Activated T-cell treated with anti-CD3 and anti-CD28 coated beads, Interleukin-2, amount 50 U/mL, for 4 hours (primary cell): ENCODE results near the gene SMYD2. TPM values are rescaled to one million over a fixed set of nuclear protein-coding genes. Genes with fewer than 3 reads are reported as not detected.
A peak's percentile ranks its signal among the peaks of the same experiment; 100 is the strongest.

Source experiments
- ATAC-seq, 2 donors: fragments of 200-7000 bp; cut with Tn5 transposase; one replicate each; pipeline ENCODE4 v1.10.0; 2021
- DNase-seq: peaks from one replicate; pipeline ENCODE4 v3.0.0-alpha.2; 2020
- H3K27me3 Mint-ChIP-seq: one replicate; pipeline ENCODE4 v1.8.0; 2021; ENCODE audit warnings: low read depth, mixed read lengths
- H3K36me3 Mint-ChIP-seq: one replicate; pipeline ENCODE4 v1.8.0; 2022; ENCODE audit warnings: mixed read lengths; ENCODE audit not compliant: insufficient read depth
- H3K4me1 Mint-ChIP-seq: one replicate; pipeline ENCODE4 v1.8.0; 2021; ENCODE audit warnings: low read depth, mixed read lengths
- H3K4me3 Mint-ChIP-seq: one replicate; pipeline ENCODE4 v1.8.0; 2021; ENCODE audit warnings: mild to moderate bottlenecking, moderate library complexity, mixed read lengths
- H3K9me3 Mint-ChIP-seq: one replicate; pipeline ENCODE4 v1.8.0; 2021; ENCODE audit warnings: mixed read lengths
- total RNA-seq, 3 donors: library from RNA; stranded (reverse); gene quantifications; one replicate each; pipeline ENCODE4 v1.2.1, GENCODE V29; 2021

The SMYD2 gene
- total RNA-seq, 3 donors from 2014 or later, result 15.6 to 21.9 (median 18.4) TPM

GRCh38 chr1:214324896-214325800 lies 44.2 kb downstream of the SMYD2 start:
- Mint-ChIP-seq H3K4me3 (no peak overlapping the region), H3K36me3 (peaks cover 11% of the 10 kb centered on the region), H3K27me3 (no peaks in the 10 kb centered on the region), H3K4me1 (peaks cover 3% of the 10 kb centered on the region), H3K9me3 (no peaks in the 10 kb centered on the region)
- no peak for ATAC-seq
- DNase-seq, result no peak

DNA sequence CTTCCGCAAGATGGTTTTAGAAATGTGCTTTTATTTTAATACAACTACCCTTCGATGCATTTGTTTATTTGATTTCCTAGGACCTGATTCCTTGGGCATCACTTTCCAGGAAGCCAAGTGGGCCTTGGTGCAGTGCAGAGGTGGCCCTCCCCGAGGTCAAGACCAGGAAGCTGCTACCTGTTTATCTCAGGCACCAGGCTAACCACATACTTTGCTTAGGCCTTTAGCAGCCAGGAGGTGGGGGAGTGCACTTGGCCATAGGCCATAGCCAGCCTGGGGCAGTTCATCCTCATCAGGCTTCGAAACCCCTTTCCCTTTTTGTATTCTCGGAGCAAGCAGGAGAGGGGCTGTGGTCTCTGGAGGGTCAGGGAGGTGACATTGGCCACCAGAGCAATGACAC lies 45.4 kb downstream of the SMYD2 start:
- DNase-seq (no peak), ATAC-seq (no peak)
- H3K36me3 Mint-ChIP-seq, result peaks cover 10% of the 10 kb centered on the region
- no peaks in the 10 kb centered on the region for H3K9me3 Mint-ChIP-seq
- H3K27me3 Mint-ChIP-seq, result no peaks in the 10 kb centered on the region
- H3K4me1 Mint-ChIP-seq, result peaks cover 3% of the 10 kb centered on the region
- no peak overlapping the region for H3K4me3 Mint-ChIP-seq

DNA sequence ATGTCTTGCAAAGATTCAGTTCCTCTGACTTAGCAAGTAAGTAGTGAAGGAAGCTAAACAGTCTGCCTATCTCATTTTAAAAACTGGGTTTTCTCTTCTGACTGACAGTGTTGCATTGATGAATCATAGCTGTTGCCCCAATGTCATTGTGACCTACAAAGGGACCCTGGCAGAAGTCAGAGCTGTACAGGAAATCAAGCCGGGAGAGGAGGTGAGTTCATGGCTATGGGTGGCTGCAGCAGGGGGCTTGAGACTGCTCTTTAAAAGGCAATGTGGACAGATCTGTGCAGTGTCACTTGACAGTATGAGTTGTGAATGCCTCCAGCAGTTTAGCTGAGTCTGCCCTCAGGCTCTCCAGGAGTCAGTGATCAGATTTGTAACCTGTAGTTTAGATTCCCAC lies 46.6 kb downstream of the SMYD2 start:
- DNase-seq (no peak), ATAC-seq (no peak)
- H3K9me3 Mint-ChIP-seq, result no peaks in the 10 kb centered on the region

GRCh38 chr1:214328770-214329469 lies 48.0 kb downstream of the SMYD2 start:
- peak; percentile 94 to 98 for ATAC-seq
- H3K36me3 Mint-ChIP-seq, result peaks cover 11% of the 10 kb centered on the region
- DNase-seq, result peak; percentile 73
- H3K4me3 Mint-ChIP-seq, result no peak overlapping the region
- no peaks in the 10 kb centered on the region for H3K27me3 Mint-ChIP-seq
- peaks cover 3% of the 10 kb centered on the region for H3K4me1 Mint-ChIP-seq
- H3K9me3 Mint-ChIP-seq, result no peaks in the 10 kb centered on the region

More for the DNA sequence above, 46.6 kb downstream of the SMYD2 start:
- peaks cover 11% of the 10 kb centered on the region for H3K36me3 Mint-ChIP-seq
- H3K27me3 Mint-ChIP-seq, result no peaks in the 10 kb centered on the region
- H3K4me3 Mint-ChIP-seq, result no peak overlapping the region
- peaks cover 3% of the 10 kb centered on the region for H3K4me1 Mint-ChIP-seq

- Mint-ChIP-seq H3K27me3 (no peaks in the 10 kb centered on the region), H3K4me3 (no peak overlapping the region), H3K36me3 (peaks cover 15% of the 10 kb centered on the region), H3K4me1 (peaks cover 3% of the 10 kb centered on the region), H3K9me3 (no peaks in the 10 kb centered on the region)
- ATAC-seq (no peak), DNase-seq (no peak)
These were observed 48.7 kb downstream of the SMYD2 start for GRCh38 chr1:214329470-214330220.

GRCh38 chr1:214330222-214330621 lies 49.3 kb downstream of the SMYD2 start:
- H3K4me3 Mint-ChIP-seq, result no peak overlapping the region
- H3K27me3 Mint-ChIP-seq, result no peaks in the 10 kb centered on the region
- peaks cover 16% of the 10 kb centered on the region for H3K36me3 Mint-ChIP-seq
- peaks cover 3% of the 10 kb centered on the region for H3K4me1 Mint-ChIP-seq
- ATAC-seq (no peak), DNase-seq (no peak)
- no peaks in the 10 kb centered on the region for H3K9me3 Mint-ChIP-seq

DNA sequence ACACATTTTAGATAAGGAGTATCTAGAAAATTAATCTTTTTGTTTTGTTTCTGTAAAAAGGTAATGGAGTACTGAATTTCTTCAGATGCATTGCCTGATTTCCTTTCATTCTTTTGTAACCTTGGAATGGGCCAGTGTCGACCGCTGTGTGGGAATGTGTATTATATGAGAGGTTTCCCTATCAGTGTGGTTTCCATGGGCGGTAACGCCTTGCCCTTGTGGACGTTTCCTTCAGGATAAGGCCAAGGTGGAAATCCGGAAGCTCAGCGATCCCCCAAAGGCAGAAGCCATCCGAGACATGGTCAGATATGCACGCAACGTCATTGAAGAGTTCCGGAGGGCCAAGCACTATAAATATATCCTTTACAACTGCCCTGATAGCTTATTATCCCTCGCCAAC lies 49.8 kb downstream of the SMYD2 start:
- Mint-ChIP-seq H3K36me3 (peaks cover 16% of the 10 kb centered on the region), H3K9me3 (no peaks in the 10 kb centered on the region), H3K4me1 (peaks cover 3% of the 10 kb centered on the region), H3K27me3 (no peaks in the 10 kb centered on the region), H3K4me3 (no peak overlapping the region)
- ATAC-seq (no peak), DNase-seq (no peak)

DNA sequence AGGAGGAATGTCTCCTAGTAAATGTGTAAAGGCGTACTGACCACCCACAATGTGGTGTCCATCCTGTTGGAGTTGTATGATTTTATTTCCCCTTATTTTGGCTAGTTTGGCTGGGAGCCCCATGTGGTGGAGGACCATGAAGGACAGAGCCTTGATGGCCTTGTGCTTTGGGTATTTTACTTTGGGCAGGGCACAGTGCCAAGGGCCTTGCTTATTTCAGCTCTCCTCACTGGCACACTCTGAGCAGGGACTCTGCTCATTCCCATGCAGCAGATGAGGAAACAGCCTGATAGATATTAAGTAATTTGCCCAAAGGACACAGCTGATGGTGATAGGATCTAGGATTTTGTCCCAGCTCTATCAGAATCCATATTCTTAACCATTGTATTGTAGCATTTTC lies 50.2 kb downstream of the SMYD2 start:
- no peaks in the 10 kb centered on the region for H3K9me3 Mint-ChIP-seq
- peaks cover 3% of the 10 kb centered on the region for H3K4me1 Mint-ChIP-seq
- DNase-seq (no peak), ATAC-seq (no peak)
- no peak overlapping the region for H3K4me3 Mint-ChIP-seq
- H3K36me3 Mint-ChIP-seq, result peaks cover 16% of the 10 kb centered on the region
- no peaks in the 10 kb centered on the region for H3K27me3 Mint-ChIP-seq

DNA sequence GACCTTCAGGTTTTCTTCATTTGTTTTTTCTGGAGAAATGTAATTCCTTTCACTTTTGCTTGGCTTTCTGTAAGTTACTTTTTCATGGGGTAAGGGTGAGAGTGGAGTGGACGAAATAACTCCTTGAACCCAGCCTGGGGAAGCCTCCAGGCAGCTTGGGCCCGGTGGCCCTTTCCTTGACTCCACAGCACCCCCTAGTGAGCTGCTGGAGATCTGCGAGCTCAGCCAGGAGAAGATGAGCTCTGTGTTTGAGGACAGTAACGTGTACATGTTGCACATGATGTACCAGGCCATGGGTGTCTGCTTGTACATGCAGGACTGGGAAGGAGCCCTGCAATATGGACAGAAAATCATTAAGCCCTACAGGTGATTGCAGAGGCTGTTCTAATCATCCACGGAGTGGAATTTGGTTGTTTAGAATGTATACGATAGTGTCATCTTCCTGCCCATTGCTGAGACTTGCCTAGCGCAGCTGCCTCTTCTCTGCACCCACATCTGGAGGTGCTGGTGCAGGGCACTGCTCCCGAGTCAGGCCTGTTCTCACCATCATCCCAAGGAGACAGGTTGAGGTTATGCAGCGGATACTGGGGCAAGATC lies 51.0 kb downstream of the SMYD2 start:
- no peak overlapping the region for H3K4me3 Mint-ChIP-seq
- H3K4me1 Mint-ChIP-seq, result peaks cover 3% of the 10 kb centered on the region
- no peaks in the 10 kb centered on the region for H3K9me3 Mint-ChIP-seq
- H3K36me3 Mint-ChIP-seq, result peaks cover 18% of the 10 kb centered on the region
- no peaks in the 10 kb centered on the region for H3K27me3 Mint-ChIP-seq
- DNase-seq (peak; percentile 43), ATAC-seq (no peak)

DNA sequence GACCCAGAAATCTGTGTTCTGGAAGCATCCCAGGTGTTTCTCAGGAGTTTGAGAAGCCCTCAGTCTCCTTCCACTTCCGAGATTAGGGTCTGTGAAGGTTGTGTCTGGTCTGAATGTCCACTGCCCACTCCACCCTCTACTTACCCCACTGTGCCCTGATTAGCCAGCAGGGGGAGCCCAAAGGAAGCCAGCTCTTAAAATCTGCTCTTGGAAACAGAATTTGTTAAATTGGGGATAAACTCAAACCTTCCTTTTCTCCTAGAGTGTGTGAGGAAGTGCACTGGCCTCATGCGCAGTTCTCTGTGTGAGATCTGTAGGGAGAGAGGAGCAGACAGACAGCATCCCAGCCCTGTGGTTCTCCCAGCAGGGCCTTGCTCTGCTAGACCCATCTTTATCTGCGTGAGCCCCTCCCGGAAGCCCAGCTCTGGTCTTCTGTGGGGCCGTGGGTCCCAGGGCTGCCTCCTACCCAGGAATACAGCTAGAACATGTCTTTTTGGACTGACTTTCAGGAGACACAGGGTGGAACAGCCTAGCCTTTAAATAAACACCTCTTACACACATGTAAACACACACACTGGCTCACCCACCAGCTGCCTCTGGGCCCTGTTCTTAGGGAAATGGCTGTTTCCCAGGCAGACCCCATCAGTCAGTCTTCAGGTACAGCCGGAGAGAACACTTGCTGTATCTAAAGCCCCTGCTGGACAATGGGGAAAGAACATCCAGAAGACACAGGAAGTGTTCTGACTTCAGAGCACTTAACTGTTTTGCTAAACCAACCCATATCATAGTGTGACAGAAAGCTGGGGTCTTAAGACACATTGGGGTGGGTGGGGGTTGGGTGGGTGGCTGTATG lies 52.2 kb downstream of the SMYD2 start:
- Mint-ChIP-seq H3K36me3 (peaks cover 25% of the 10 kb centered on the region), H3K4me3 (no peak overlapping the region), H3K4me1 (no peaks in the 10 kb centered on the region), H3K9me3 (no peaks in the 10 kb centered on the region), H3K27me3 (no peaks in the 10 kb centered on the region)
- DNase-seq (peak; percentile 17), ATAC-seq (no peak)

DNA sequence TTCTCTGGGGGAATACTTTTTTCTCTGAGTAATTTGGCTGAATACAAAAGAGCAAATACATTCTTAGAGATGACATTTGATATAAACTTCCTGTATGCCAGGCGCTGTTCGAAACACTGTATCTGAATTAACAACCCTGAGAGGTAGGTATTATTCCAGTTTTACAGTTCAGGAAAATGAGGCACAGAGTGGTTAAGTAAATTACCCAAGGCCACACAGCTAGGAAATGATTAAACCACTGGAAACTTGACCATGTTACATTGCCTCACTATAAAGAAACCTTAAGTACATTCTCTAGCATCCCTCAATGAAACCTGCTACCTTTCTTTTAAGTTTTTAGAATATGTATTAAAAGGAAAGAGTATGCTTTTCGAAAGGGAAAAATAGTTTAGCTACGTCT lies 54.6 kb downstream of the SMYD2 start:
- DNase-seq (no peak), ATAC-seq (no peak)
- Mint-ChIP-seq H3K4me1 (no peaks in the 10 kb centered on the region), H3K27me3 (no peaks in the 10 kb centered on the region), H3K4me3 (no peak overlapping the region), H3K9me3 (no peaks in the 10 kb centered on the region), H3K36me3 (peaks cover 29% of the 10 kb centered on the region)

GRCh38 chr1:214337015-214337414 lies 56.1 kb downstream of the SMYD2 start:
- H3K4me3 Mint-ChIP-seq, result no peak overlapping the region
- no peaks in the 10 kb centered on the region for H3K9me3 Mint-ChIP-seq
- ATAC-seq, result no peak

DNA sequence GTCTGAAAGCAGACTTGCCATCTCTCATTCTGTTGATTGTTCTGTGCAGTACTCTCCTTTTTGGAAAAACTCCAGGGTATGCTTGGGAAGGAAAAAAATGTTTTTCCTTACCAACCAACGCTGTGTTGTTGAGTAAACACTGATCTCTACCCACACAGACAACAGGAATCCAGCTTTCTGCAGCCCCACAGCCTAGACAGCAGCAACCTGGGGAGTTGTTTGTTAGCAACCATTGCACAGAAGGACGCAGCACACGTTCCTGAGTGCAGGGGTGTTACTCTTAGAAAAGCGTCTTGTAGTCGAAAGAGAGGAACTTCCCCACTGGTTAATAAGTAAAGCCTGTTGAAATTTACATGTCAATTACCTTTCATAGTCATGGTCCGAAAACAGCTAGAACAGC lies 56.6 kb downstream of the SMYD2 start:
- no peak for ATAC-seq
- no peaks in the 10 kb centered on the region for H3K27me3 Mint-ChIP-seq
- DNase-seq, result no peak
- no peaks in the 10 kb centered on the region for H3K4me1 Mint-ChIP-seq
- peaks cover 35% of the 10 kb centered on the region for H3K36me3 Mint-ChIP-seq
- H3K4me3 Mint-ChIP-seq, result no peak overlapping the region
- H3K9me3 Mint-ChIP-seq, result no peaks in the 10 kb centered on the region

More at GRCh38 chr1:214337015-214337414, 56.1 kb downstream of the SMYD2 start:
- H3K4me1 Mint-ChIP-seq, result no peaks in the 10 kb centered on the region
- peaks cover 32% of the 10 kb centered on the region for H3K36me3 Mint-ChIP-seq
- DNase-seq, result no peak
- no peaks in the 10 kb centered on the region for H3K27me3 Mint-ChIP-seq
